Fibroblast of upper back skin (primary cell): ENCODE measurements around the gene MS4A10.

Source experiments
- DNase-seq: peaks from one replicate; pipeline ENCODE4 v3.0.0-alpha.2; 2013

Gene MS4A10

GRCh38 chr11:60830478-60831142 lies 45.5 kb downstream of the MS4A10 start:
- DNase-seq, result no peak

- DNase-seq, result peak; percentile 67
Observed at GRCh38 chr11:60831143-60831500, 46.0 kb downstream of the MS4A10 start.

GRCh38 chr11:60831501-60832079 lies 46.5 kb downstream of the MS4A10 start:
- peak; percentile 16 for DNase-seq

- no peak for DNase-seq
Observed at GRCh38 chr11:60834742-60835533, 49.8 kb downstream of the MS4A10 start.

- no peak for DNase-seq
Observed at GRCh38 chr11:60835534-60835846, 50.4 kb downstream of the MS4A10 start.

GRCh38 chr11:60836866-60837515 lies 51.9 kb downstream of the MS4A10 start:
- DNase-seq, result no peak

- DNase-seq, result no peak
Observed at GRCh38 chr11:60838132-60838531, 53.0 kb downstream of the MS4A10 start.

- peak; percentile 98 for DNase-seq
Observed at GRCh38 chr11:60840470-60841430, 55.6 kb downstream of the MS4A10 start.

- peak; percentile 96 for DNase-seq
Observed at GRCh38 chr11:60841797-60842667, 56.9 kb downstream of the MS4A10 start, which contains the start of gene CCDC86. Gene CCDC86, plus strand, starts transcription at chr11:60842113. Its CDS starts 12 bp downstream, at chr11:60842125.

- DNase-seq, result no peak
Observed at GRCh38 chr11:60842668-60843600, 57.8 kb downstream of the MS4A10 start.

- no peak for DNase-seq
Observed at GRCh38 chr11:60844045-60844869, 59.1 kb downstream of the MS4A10 start.

- DNase-seq, result no peak
Observed at GRCh38 chr11:60844870-60845221, 59.7 kb downstream of the MS4A10 start.

GRCh38 chr11:60845338-60845737 lies 60.2 kb downstream of the MS4A10 start:
- no peak for DNase-seq

- DNase-seq, result no peak
Observed at GRCh38 chr11:60847281-60847680, 62.1 kb downstream of the MS4A10 start.

- no peak for DNase-seq
Observed at GRCh38 chr11:60847896-60848295, 62.8 kb downstream of the MS4A10 start.

- DNase-seq, result no peak
Observed at GRCh38 chr11:60848714-60849151, 63.6 kb downstream of the MS4A10 start.

- no peak for DNase-seq
Observed at GRCh38 chr11:60849641-60850520, 64.7 kb downstream of the MS4A10 start.
